GM12875 (cell line): ENCODE data around the gene RFX1.

ENCODE experiments used
- H3K4me3 ChIP-seq: one replicate; pipeline ENCODE4 v1.5.1; 2011; ENCODE audit warnings: low read depth, low read length, control low read depth
- CTCF ChIP-seq: IDR thresholded peaks from 2 replicates; pipeline ENCODE4 v1.5.1; 2011; ENCODE audit warnings: low read depth, mild to moderate bottlenecking, control low read depth, inconsistent platforms, low read length, moderate library complexity, borderline replicate concordance; ENCODE audit not compliant: insufficient read depth

The RFX1 gene

GRCh38 chr19:13952931-13953531 is 53.1 kb downstream of the RFX1 start:
- TF ChIP-seq CTCF: no peak
- H3K4me3 ChIP-seq: peak overlapping the region; percentile 83

- H3K4me3 ChIP-seq: peak within 1 kb of the TSS; percentile 83
- TF ChIP-seq CTCF: no peak
Observed at GRCh38 chr19:13952154-13952930, 53.8 kb downstream of the RFX1 start, which contains the start of gene DCAF15. TSS of gene DCAF15 (plus strand) at chr19:13952509. CDS start at chr19:13952513, 4 bp downstream.

- H3K4me3 ChIP-seq: peak overlapping the region; percentile 45
- no peak for TF ChIP-seq CTCF
Observed at GRCh38 chr19:13951799-13952153, 54.3 kb downstream of the RFX1 start.

GRCh38 chr19:13951043-13951442 is 55.1 kb downstream of the RFX1 start:
- TF ChIP-seq CTCF: no peak

GRCh38 chr19:13946414-13946813 is 59.7 kb downstream of the RFX1 start:
- no peak for TF ChIP-seq CTCF
- H3K4me3 ChIP-seq: no peak overlapping the region

More at GRCh38 chr19:13951043-13951442, 55.1 kb downstream of the RFX1 start:
- no peak overlapping the region for H3K4me3 ChIP-seq

- H3K4me3 ChIP-seq: no peak overlapping the region
- no peak for TF ChIP-seq CTCF
Observed at GRCh38 chr19:13942023-13942684, 64.0 kb downstream of the RFX1 start.
